ENCODE results near the gene DCST2.

DCST2 gene

DNA sequence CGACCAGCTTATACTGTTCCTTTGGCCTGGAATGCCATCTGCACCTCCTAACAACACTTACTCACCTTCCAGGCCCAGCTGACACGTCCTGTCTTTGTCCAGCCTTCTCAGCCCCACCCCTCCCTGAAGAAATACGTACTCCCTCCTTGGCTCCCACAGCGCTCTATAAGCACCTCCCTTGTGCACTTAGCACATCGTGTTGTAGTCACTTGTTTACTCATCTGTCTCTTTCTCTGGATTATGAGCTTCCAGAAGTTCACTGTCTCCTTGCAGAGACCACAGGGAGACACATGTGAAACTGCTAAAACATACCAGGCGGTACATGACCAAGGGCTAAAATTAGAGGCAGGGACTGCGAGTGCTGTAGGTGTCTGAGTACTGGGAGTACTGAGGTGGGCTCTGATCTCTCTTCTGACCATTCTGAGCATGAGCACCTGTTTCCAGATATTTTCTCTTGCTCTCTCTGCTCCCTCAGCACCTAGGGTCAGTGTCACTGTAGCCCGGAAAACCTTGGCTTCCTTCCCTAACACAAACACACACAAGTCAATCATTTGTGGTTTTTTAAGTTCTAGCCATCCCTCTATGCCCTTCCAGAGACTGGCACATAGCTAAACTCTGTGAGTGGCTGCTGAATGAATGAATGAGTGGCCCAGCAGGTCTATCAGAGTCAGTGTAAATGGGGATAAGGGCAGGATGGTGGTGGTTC lies 5.2 kb upstream of the DCST2 start:
- TF ChIP-seq, protein P1, sequence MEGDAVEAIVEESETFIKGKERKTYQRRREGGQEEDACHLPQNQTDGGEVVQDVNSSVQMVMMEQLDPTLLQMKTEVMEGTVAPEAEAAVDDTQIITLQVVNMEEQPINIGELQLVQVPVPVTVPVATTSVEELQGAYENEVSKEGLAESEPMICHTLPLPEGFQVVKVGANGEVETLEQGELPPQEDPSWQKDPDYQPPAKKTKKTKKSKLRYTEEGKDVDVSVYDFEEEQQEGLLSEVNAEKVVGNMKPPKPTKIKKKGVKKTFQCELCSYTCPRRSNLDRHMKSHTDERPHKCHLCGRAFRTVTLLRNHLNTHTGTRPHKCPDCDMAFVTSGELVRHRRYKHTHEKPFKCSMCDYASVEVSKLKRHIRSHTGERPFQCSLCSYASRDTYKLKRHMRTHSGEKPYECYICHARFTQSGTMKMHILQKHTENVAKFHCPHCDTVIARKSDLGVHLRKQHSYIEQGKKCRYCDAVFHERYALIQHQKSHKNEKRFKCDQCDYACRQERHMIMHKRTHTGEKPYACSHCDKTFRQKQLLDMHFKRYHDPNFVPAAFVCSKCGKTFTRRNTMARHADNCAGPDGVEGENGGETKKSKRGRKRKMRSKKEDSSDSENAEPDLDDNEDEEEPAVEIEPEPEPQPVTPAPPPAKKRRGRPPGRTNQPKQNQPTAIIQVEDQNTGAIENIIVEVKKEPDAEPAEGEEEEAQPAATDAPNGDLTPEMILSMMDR (IDR thresholded peaks at IDR 0.05; ENCODE audit: low read depth, low read length) = no peak
- no peak for DNase-seq (ENCODE audit: extremely low read depth, low read depth)

DNA sequence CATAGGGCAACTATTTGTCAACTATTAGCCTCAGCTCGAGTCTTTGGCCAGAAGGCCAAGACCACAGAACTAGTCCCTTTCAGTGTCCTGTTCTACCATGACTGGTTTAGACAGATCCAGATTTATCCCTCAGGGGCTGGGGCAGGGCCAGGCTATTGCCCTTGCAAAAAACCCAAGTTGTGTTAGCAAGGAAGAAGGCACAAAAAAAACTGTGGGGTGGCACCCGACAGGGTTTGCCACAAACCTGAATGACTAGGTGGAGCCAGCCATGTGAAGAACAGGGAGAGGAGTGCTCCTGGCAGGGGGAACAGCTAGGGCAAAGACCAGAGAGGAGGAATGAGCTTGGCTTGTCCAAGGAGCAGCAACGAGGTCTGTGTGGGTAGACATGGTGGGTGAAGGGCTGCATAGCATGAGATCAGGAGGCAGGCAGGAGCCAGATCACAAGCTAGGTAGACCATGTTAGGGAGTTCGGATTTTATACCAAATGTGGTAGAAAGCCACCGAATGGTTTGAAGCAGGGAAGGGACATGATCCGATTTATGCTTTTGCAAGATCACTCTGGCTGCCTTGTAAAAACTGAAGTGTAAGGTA lies 4.4 kb upstream of the DCST2 start:
- TF ChIP-seq, protein P1 (IDR thresholded peaks at IDR 0.05; ENCODE audit: low read depth, low read length) = no peak
- DNase-seq (ENCODE audit: extremely low read depth, low read depth) = no peak

DNA sequence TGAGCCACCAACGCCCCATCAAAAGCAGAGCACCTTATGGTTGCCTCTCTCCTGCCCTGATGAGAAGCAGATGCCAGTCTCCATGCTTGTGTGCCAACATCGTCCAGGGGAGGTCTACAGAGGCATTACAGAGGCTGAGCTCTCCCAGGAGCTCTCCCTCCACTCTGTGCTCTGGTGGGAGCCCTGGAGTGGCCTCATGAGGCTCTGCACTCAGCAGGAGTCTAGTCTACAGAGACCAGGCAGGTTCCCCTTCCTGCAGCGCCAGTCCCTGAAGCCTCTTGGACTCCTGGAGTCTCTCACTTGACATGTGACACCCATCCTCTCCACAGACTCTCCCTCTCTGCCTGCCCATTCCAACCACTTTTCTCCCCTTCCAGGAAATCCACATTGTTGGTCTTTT lies 3.5 kb upstream of the DCST2 start:
- DNase-seq (ENCODE audit: extremely low read depth, low read depth) = no peak
- TF ChIP-seq, protein P1 (IDR thresholded peaks at IDR 0.05; ENCODE audit: low read depth, low read length) = no peak

DNA sequence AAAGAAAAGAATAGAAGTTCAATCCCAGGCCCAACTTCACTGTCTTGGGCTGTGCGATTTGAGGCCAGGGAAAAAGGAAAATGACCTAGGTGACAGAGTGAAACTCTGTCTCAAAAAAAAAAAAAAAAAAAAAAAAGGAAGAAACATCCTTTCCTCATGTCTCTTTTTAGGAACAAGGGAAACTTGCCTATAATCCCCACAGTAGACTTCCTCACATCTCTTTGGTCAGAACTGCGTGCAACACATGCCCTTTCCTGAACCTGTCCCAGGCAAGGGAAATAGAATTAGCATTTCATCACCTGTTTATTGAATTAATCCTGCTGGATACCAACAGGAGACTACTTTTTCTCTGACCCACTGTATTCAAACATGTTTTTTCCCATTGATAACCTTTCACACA lies 2.4 kb upstream of the DCST2 start:
- TF ChIP-seq, protein P1 (IDR thresholded peaks at IDR 0.05; ENCODE audit: low read depth, low read length) = no peak
- no peak for DNase-seq (ENCODE audit: extremely low read depth, low read depth)

DNA sequence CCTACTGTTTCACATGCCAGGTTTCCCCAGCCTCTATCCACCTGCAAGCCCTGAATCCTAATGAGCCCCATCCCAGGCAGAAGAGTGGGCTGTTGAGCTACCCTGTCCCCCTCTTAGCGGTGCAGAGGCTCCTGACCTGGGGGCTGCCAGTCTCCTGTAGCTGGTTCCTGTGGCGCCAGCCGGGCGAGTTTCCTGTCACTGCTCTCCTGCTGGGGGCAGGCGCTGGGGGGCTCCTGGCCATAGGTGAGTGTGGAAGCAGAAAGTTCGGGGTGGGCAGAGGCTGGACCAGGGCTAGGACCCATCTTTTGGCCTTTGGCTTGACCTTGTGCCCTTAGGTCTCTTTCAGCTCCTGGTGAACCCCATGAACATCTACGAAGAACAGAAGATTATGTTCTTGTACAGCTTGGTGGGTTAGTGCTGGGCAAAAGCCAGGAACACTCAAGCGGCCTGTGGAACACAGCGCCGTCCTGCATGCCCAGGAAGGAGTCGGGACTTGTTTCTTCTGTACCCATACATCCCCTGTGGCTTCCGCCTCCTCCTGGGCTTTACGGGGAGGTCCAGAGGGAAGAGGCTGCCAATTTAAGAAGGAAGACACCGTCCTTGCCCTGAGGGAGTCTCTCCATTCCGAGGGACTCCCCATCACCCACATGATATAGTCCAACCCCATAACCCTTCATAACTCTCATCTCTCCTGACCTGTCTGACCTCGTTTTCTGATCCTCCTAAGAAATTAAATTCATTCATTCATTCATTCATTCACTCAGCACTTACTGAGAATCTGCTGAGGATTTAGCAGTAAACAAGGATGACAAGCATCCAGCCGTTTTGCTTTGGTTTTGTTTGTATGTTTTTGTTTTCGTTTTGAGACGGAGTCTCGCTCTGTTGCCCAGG lies 982 bp upstream of the DCST2 start:
- TF ChIP-seq, protein P1 (IDR thresholded peaks at IDR 0.05; ENCODE audit: low read depth, low read length) = no peak
- no peak for DNase-seq (ENCODE audit: extremely low read depth, low read depth)

DNA sequence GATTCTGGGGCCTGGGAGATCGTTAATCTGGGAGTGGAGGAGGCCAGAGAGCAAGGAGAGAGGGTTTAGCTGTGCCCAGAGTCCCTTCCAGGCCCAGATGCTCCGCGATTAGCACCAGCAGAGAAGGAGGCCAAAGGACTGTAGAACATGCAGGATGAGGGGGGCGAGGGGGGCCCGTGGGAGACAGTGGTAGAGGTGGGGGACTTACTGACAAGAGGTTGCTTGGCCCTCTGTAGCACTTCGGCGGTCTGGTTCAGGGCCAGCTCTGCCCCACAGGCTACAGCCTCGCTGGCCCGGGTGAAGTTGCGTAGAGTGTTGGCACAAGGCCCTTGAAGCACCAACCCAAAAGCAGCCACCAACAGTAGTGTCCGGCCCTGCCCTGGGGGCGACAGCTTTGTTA lies 695 bp downstream of the DCST2 start:
- TF ChIP-seq, protein P1 (IDR thresholded peaks at IDR 0.05; ENCODE audit: low read depth, low read length) = no peak
- DNase-seq (ENCODE audit: extremely low read depth, low read depth) = no peak

DNA sequence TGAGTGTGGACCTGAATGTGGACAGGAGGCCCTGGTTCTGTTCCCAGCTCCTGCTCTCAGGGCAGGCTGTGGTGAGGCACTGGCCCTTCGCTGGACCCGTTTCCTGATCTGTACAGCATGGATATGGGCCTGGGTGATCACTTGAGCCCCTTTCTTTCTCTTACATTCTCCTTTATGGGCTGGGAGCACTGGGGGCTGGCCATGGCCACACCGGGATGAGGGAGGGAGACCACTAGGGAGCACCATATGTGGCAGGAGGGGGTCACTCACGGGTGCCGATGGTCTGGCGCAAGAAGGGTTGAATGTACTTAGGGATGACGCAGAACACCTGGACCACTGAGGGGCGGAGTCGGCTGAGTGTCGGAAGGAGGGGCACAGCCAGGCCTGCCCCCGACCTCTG lies 2.7 kb downstream of the DCST2 start:
- no peak for DNase-seq (ENCODE audit: extremely low read depth, low read depth)
- TF ChIP-seq, protein P1 (IDR thresholded peaks at IDR 0.05; ENCODE audit: low read depth, low read length) = no peak
